CD1c-positive myeloid dendritic cell (primary cell): ENCODE data around the gene HOXD9.

ENCODE experiments used
- DNase-seq: peaks from one replicate; pipeline ENCODE4 v3.0.0-alpha.2; 2016; ENCODE audit errors: extremely low spot score

HOXD9 gene

GRCh38 chr2:176110415-176111308 is 11.9 kb upstream of the HOXD9 start:
- no peak for DNase-seq

GRCh38 chr2:176111309-176111663 is 11.2 kb upstream of the HOXD9 start:
- DNase-seq, result peak; percentile 30

- DNase-seq, result no peak
Observed at GRCh38 chr2:176111846-176112374, 10.6 kb upstream of the HOXD9 start.

GRCh38 chr2:176112375-176113302 is 9.9 kb upstream of the HOXD9 start:
- DNase-seq, result no peak

- DNase-seq, result no peak
Observed at GRCh38 chr2:176114120-176114929, 8.2 kb upstream of the HOXD9 start.

- no peak for DNase-seq
Observed at GRCh38 chr2:176114930-176115625, 7.4 kb upstream of the HOXD9 start.

GRCh38 chr2:176115883-176116813 is 6.4 kb upstream of the HOXD9 start, which contains the start of gene HOXD10:
TSS of gene HOXD10 (plus strand) at chr2:176116778. CDS start at chr2:176116834, 56 bp downstream.
- DNase-seq, result no peak

GRCh38 chr2:176117162-176117822 is 5.2 kb upstream of the HOXD9 start:
- DNase-seq, result no peak

GRCh38 chr2:176117823-176118371 is 4.6 kb upstream of the HOXD9 start:
- DNase-seq, result no peak

- DNase-seq, result peak; percentile 43
Observed at GRCh38 chr2:176118601-176119339, 3.7 kb upstream of the HOXD9 start.

- DNase-seq, result no peak
Observed at GRCh38 chr2:176120364-176121189, 1.9 kb upstream of the HOXD9 start.

GRCh38 chr2:176121190-176122051 is 1.1 kb upstream of the HOXD9 start:
- no peak for DNase-seq

GRCh38 chr2:176122052-176122682 is 352 bp upstream of the HOXD9 start:
- no peak for DNase-seq

- DNase-seq, result no peak
Observed at GRCh38 chr2:176123411-176124109, 1.0 kb downstream of the HOXD9 start.
